A549 treated with RU486 at 1 μM for 4 hours (cell line): Measurements from ENCODE around the gene IFT52. TPM values are rescaled to one million over a fixed set of nuclear protein-coding genes. Genes with fewer than 3 reads are reported as not detected.

ENCODE experiments used
- total RNA-seq: library from RNA; stranded (reverse); fragments of 200-300 nt; extraction: Qiagen RNA extraction; gene quantifications from 5 replicates; pipeline ENCODE4 v1.2.3, GENCODE V29; 2022; ENCODE audit warnings: low read depth

The IFT52 gene, protein sequence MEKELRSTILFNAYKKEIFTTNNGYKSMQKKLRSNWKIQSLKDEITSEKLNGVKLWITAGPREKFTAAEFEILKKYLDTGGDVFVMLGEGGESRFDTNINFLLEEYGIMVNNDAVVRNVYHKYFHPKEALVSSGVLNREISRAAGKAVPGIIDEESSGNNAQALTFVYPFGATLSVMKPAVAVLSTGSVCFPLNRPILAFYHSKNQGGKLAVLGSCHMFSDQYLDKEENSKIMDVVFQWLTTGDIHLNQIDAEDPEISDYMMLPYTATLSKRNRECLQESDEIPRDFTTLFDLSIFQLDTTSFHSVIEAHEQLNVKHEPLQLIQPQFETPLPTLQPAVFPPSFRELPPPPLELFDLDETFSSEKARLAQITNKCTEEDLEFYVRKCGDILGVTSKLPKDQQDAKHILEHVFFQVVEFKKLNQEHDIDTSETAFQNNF
- total RNA-seq = 25.4 to 35.5 TPM (median 31.5 TPM) in 5 replicates

DNA sequence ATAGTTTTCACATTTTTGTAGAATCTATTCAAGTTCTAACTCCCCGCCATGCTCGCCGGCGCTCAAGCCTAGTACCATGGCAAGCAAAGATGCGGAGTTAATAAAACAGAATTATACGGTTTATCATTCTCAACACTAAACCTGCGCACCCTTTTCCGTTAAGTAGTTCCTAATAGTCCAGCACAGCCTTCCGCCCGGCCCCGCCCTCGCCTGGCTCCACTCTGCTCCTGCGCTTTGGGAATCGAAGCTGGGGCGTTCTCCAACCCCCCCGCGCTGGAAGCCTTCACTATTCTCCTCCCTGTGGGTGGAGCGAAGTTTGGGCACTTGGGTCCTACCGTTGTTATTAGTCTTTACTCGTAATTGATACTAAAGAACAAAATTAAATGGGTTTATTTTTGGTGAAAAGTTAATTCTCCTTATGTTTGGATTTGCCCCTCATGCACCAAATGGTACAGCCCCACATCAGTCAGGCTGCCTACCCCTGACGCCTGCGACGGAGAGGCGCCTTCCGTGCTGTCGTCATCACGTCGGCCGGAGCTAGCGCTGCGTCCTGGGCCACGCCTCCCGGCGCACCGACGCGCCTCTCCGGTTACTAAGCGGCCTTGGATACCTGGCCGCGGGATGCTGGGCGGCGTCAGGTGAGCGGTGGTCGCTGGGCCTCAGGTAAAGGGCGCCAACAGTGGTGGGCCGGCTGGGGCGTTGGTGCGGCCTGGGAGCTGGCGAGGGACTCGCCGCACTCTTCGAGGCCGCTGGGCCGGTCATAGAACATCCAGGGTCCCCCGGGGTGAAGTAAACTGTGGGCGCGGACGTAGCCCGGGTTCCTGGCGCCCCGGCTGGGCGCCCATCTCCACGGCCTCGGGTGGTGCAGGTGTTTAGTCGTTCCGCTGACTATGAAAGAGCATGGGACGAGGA is at the start of gene IFT52:
TSS of gene IFT52 (plus strand) at position 546 of the 912 bp plus-strand sequence. CDS start 3,762 bp downstream, outside the sequence.

DNA sequence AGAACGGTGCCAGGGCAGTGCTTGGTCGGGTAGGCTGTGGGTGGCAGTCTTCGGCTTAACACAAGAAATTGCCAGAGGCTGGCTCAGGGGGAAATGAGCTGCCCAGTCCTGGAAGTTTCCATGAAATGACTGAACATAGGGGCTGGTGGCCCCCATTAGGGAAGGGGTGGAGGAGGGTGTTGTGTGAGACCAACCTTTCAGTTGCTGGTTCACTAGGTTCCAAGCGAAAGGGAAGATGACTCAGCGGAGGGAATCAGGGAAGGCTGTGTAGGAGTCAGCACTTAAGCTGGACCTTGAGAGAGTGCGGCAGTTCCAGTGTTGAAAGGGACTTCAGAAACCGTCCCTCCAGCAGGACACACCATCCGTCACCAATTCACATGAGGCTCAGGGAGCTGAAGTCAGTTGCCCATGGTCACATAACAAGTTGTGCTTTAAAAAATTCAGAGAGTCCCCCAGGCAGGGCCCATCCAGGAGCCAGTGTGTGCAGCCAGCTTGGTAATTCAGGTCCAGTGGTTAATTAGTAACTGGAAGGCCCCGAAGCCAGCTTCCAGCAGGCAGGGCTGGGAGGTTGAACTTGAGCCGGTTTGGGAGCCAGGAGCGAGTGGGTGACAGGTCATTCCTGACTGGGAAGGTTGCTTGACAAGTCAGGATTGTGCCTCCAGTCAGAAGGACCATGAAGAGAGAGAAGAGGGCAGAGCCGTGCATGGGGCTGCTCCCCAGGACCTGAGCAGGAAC is 32.2 kb upstream of the IFT52 start, which contains the start of gene SGK2:
TSS of gene SGK2 (plus strand) at position 616 of the 735 bp plus-strand sequence. CDS start 7,469 bp downstream, outside the sequence.

DNA sequence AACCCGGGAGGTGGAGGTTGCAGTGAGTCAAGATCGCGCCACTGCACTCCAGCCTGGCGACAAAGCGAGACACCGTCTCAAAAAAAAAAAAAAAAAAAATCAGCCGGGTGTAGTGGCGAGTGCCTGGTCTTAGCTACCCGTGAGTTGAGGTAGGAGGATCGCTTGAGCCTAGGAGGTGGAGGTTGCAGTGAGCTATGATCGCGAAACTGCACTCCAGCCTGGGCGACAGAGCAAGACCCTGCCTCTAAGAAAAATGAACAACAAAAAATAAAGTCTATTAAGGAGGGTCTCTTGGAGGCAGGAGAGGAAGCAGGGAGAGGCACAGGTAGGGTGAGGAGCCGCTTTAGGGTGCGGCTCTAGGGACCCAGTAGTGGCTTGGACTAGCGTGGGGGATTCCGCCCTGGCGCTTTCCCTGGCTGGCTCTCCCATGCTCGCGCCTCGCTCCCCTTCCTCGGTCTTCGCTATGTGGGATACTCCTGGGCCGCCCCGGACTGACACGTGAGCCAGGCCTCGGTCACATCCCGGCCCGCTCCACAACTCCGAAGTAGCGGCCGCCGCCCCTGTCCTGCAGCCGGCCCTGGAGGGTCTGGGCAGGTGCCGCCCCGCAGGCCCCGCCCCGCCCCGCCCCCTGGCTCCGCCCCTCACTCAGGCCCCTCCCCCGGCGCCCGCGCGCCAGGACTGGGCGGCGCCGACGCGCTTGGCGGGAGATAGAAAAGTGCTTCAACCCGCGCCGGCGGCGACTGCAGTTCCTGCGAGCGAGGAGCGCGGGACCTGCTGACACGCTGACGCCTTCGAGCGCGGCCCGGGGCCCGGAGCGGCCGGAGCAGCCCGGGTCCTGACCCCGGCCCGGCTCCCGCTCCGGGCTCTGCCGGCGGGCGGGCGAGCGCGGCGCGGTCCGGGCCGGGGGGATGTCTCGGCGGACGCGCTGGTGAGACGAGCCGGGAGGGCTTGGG is 75.9 kb downstream of the IFT52 start, which contains the start of gene MYBL2:
TSS of gene MYBL2 (plus strand) at position 739 of the 953 bp plus-strand sequence. CDS start at position 909, 170 bp downstream.

Other genes with a start within 250 kb of the IFT52 start
- 104 to 119 TPM (median 108 TPM) in 5 replicates for gene SRSF6, start 133.0 kb upstream of the IFT52 start, total RNA-seq
- 0.75 to 1.4 TPM (median 1.2 TPM) in 5 replicates for gene L3MBTL1, start 83.2 kb upstream of the IFT52 start, total RNA-seq
- 10.2 to 11.0 TPM (median 10.6 TPM) in 5 replicates for gene SGK2, start 31.9 kb upstream of the IFT52 start, total RNA-seq
- 77.9 to 92.0 TPM (median 80.1 TPM) in 5 replicates for gene MYBL2, start 76.2 kb downstream of the IFT52 start, total RNA-seq
- not detected in 5 replicates for gene GTSF1L, start 136.1 kb downstream of the IFT52 start, total RNA-seq